Measurements from ENCODE around the gene PXK.

PXK gene

DNA sequence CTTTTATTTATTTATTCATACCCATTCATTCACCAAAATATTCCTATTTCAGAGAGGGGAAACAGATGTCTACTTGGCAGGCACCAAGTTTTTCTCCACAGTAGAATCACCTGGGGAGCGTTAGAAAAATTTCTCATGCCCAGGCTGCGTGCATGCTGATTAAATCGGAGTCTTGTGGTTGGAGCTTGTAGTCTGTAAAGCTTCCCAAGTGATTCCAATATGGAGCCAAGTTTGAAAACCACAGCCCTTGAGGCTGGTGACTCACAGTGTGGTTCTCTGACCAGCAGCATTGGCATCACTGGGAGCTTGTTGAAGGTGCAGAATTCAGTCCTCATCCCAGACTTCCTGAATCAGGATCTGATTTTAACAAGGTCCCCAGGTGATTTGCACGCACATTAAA lies 51.2 kb downstream of the PXK start:
- DNase-seq (ENCODE audit: low read depth in 2 of 2), result no peak

- no peak for DNase-seq (ENCODE audit: low read depth in 2 of 2)
Measured at GRCh38 chr3:58384381-58385090, 51.8 kb downstream of the PXK start.

DNA sequence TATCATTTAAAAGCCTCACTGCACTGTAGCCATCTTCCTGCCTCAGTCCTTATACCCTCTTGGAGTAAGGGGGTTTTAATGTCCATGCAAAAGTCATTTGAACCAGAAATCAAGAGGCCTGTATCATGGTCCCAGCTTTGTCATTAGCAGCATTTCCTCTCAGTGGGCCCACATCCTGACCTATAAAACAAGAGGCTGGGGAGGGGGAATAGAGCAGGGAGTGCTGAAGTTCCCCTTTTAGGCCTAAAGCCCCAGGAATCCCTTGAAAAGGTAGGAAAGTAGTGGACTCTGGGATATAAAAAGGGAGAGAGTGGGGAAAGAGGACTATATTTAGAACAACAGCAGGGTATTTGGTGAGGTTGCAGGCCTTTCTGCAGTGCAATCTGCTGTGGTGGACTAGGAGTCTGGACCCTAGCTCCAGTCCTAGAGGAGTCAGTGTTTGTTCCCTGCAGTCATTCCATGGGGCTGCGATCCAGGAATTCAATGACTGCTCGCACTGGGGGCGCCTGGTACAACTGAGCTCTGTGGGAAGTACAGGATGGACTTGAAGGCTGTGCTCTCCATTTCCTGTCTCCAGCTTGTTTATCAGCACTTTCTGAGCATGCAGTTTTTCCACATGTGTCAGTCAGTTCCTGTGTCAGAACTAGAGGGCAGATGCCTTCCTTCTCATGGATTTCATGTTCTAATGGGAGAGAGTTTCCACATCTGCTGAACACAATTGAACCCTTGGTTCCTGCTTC lies 54.1 kb downstream of the PXK start:
- DNase-seq (ENCODE audit: low read depth in 2 of 2), result no peak

DNA sequence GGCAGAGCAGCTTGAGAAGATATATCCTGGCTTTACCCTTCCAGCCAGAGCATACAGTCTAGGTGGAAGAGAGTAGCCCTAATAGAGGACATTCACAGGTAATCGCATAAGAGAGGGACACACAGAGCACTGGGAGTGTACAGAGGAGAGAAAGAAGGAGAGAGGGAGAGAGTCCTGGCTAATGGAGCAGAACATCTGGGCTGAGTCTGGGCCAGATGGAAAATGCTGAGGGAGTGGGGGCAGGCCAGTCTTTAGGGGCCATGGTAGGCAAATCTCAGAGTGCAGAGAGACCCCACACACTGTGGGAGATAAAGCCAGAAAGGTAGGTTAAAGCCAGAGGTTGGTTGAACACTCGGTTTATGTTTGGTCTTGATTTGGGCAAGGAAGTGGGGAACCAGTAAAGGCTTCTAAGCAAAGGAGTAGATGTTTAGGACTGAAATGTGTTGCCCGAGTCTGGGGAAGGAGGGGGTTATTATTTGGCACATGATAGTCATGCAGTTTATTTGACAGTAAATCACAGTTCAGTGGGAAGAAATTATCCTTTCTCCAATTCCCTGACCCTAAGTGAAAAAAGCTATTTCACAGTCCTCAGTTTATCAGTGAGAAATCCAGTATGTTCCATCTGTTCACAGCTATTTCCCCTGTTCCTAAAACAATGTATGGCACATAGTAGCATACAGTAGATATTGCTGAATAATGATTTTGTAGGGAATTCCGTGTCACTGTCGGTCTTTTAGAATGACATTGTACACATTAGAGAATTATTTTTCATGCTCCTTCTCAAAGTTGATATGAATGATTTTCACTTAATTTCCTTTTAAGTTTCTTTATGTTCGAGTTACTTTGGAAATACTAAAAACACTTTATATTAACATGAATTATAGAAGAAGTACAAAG lies 55.2 kb downstream of the PXK start:
- DNase-seq (ENCODE audit: low read depth in 2 of 2), result no peak

DNA sequence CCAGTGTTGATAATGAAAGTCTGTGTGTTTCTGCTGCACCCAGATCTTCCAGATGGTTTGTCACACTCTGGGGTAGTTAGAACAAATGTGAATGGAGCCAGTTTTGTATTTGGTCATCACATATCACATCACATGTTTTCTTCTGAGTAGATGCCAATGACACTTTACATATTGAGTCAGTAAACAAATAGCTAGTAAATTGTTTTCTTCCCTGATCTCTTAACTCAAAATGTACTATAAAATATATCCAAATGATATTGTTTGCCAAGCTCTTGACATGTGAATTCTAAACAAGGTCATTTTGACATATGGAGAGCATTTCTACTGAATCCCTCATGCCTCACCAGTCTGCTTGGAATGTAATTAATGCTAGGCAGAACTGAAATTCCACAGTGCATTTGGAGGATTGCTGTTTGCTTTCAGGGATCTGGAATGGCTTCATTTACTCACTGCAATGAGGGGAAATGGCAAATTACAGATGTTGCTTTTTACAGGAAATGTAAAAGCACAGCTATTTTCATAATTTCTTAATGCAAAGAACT lies 55.9 kb downstream of the PXK start:
- DNase-seq (ENCODE audit: low read depth in 2 of 2), result no peak

GRCh38 chr3:58391156-58391865 lies 58.6 kb downstream of the PXK start:
- no peak for DNase-seq (ENCODE audit: low read depth in 2 of 2)

- DNase-seq (ENCODE audit: low read depth in 2 of 2), result no peak
Measured at GRCh38 chr3:58392181-58392580, 59.5 kb downstream of the PXK start.

- DNase-seq (ENCODE audit: low read depth in 2 of 2), result no peak
Measured at GRCh38 chr3:58394339-58394738, 61.6 kb downstream of the PXK start.

DNA sequence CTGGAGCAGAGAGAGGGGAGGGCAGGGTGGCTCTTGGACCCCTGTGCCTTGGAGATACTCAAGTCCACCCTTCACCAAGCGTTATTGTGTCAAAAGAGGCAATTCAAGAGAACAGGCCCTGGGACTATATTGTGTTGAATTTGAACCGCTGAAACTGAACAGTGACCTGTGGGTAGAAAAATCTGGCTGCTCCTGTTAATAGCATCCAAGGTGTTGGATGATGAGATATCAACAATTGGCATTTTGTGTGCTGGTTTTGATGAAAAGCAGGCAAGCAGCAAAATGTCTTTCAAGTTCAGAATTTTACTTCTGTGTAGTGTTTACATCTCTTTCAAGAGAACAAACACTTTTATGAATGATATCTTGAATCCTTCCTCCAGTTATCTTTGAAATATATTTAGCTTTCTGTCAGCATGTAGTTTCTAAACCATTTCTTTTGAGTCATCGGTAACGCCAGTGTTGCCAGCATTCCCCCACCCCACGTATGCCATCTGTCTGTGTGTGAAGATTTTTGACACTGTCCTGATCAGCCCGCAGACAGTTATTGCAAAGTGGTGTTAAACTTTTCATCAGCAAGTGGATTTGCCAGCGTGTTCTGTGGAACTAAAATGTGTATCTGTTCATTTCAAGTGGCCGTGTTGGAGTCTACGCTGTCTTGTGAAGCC lies 66.1 kb downstream of the PXK start:
- no peak for DNase-seq (ENCODE audit: low read depth in 2 of 2)

GRCh38 chr3:58403513-58404109 lies 70.9 kb downstream of the PXK start:
- DNase-seq (ENCODE audit: low read depth in 2 of 2), result no peak

DNA sequence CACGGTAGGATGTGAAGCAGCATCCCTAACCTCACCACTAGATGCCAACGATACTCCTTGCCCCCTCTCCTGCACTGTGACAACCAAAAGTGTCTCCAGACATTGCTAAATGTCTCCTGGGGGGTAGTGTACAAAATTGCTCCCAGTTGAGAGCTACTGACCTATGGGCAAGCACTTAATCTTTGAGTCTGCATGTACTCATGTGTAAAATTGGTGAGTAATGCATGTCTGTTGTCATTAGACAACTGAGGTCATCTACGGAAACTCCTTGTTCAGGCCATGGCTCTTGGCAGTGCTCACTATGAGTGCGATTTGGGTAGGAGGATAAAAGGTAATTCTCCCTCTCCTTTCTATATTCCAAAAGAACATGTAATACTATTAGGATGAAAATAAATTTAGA lies 71.7 kb downstream of the PXK start:
- DNase-seq (ENCODE audit: low read depth in 2 of 2), result no peak

DNA sequence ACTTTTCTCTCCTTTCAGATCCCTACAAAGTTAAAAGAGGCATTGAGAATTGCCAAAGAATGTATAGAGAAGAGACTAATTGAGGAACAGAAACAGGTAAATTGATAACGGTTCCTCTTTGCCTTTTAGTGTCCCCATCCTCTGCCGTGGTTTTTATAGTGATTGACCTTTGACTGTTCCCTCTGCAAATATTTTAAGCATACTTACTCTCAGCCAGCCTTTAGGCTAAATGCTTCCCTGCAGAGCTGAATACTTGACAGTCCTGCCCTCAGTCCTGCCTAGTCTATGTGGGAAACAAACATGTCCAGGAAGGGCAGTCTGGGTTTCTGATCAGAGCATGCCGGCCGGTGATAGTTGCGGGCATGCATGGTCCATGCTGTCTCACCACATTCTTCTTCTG lies 76.2 kb downstream of the PXK start:
- no peak for DNase-seq (ENCODE audit: low read depth in 2 of 2)

GRCh38 chr3:58409663-58410062 lies 77.0 kb downstream of the PXK start:
- no peak for DNase-seq (ENCODE audit: low read depth in 2 of 2)

GRCh38 chr3:58411036-58411435 lies 78.3 kb downstream of the PXK start:
- DNase-seq (ENCODE audit: low read depth in 2 of 2), result no peak

DNA sequence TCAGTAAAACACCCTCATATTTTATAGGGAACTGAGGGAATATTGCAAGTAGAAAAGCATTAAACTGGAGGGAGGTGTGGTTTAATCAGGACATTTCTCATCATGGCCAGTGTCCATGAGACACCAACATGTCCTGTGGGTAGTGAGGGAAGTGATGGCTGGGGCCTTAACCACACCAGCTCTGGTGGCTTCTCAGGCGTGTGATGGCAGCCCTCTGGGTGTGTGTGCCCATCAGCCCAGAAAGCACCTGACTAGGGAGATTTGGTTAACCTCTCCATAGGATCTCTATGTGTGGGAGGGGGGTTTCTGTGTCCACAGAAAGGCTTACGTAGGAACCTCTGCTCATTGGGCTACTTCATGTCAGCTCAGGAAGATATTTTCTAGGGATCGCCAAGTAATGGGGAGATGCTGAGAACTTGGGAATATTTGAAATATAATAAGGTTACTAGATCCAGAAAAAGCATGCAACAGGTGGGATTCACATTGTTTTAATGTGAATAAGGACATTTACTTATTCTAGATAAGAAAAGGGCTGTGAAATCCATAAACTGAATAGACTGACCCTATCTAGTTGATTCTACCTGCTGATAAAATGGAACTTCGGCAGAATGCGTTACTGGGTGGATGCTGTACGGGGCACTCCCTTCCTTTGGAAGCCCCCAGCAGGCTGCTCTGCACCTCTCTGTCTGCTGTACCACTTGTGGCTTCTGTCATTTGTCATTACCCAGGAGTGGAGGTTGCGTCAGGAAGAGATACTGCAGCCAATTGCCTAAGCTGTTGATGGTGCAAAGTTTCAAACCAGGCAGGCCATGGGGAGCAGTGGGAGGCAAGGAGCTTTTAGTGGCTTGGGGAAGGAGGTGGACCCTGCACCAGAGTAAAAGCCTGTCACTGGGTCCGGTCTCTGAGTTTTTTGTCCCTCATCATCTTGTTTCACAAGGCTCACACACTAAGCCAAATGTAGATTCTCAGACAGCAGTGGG lies 79.4 kb downstream of the PXK start:
- no peak for DNase-seq (ENCODE audit: low read depth in 2 of 2)

GRCh38 chr3:58414538-58415197 lies 82.0 kb downstream of the PXK start:
- DNase-seq (ENCODE audit: low read depth in 2 of 2), result peak in 1 of 2 donors; percentile 4

DNA sequence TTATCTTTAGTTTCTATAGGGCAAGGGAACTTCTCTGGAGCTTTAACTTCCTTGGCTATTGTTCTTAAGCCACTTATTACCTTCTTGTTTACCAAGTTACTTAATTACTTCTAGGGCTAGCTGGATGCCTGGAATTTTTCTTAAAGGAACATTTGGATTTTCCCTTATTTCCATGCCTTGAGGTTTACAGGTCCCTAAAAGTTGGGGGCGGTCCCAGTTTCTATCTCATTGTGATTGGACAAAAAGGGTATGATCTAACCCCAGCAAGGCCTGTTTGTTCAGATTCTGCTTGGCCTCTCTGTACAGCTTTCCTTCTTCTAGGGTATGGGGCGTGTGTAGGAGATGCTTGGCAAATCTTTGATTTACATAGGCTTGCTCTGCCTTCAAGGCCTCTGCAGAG lies 83.5 kb downstream of the PXK start:
- no peak for DNase-seq (ENCODE audit: low read depth in 2 of 2)

- DNase-seq (ENCODE audit: low read depth in 2 of 2), result no peak
Measured at GRCh38 chr3:58417075-58417474, 84.4 kb downstream of the PXK start.

DNA sequence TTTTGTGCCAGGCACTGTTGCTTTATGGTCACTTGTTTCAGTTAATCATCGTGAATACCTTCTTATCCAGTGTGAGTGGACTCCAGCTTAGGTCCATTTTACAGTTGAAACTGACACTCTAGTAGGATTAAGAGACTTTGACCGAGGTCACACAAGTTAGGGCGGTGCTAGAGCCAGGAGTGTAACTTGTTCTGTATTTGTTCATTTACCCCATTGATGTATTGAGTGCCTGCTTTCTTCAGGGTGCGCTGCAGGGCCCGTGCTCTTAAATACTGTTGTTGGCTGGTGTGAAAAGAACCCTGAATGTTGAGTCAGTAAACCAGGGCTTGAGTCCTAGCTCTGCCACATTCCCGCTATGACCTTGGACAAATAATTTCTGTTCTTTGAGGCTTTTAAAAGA lies 85.5 kb downstream of the PXK start:
- DNase-seq (ENCODE audit: low read depth in 2 of 2), result no peak

All from stimulated activated CD8-positive, alpha-beta memory T cell treated with anti-CD3 and anti-CD28 coated beads, Interleukin-15, amount 100 ng/mL, for 48 hours (primary cell).